ENCODE data around the gene CDC42BPB.

The CDC42BPB gene

DNA sequence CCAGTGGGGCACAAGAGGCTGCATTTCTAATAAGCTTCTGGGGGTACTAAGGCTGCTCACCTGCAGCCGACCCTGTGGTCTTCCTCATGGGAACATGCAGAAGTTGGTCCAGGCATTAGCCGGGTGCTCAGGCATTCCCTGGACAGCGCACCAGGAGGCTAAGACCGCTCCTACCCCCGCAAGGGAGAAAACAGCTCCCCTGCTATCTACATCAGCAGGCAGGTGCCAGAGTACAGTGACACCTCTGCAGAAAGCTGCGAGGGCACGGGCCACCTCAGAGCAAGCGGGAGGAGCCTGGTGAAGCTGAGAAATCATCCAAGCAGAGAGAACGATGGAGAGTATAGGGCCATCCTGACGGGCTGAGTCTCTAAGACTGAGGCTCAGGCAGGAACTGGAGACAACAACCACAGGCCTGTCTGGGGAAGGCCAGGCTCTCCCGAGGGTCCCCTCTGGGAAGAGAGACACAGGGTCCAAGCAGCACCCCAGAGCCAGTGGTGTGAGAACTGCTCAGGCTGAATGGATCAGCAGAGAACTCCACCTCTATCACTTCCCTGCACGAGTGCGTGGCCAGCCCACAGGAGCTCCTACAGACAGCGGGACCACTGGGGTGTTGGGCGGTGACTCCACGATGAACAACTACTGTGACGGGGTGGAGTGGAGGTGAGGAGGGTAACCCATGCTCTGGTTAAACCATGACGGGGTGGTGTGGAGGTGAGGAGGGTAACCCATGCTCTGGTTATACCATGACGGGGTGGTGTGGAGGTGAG lies 72.8 kb downstream of the CDC42BPB start:
- DNase-seq, result no peak

- no peak for DNase-seq
These were observed 73.9 kb downstream of the CDC42BPB start for GRCh38 chr14:102983496-102983895.

- DNase-seq, result no peak
These were observed 74.4 kb downstream of the CDC42BPB start for GRCh38 chr14:102982852-102983470.

DNA sequence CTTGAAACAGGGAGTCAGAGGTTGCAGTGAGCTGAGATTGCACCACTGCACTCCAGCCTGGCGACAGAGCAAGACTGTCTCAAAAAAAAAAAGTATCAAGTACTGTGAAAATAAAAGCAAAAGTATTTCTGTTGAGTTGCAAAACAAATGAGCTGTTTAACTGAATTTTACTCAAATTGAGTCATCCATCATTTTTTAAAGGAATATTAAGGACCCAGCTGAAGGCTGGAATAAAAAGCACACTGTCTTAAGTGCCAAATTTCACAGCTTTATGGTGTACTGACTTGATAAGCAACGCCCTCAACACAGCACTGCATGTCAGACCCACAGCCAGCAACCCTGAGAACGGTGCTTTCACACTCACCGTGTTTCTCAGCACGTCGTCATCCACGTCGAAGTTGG lies 76.9 kb downstream of the CDC42BPB start:
- no peak for DNase-seq

DNA sequence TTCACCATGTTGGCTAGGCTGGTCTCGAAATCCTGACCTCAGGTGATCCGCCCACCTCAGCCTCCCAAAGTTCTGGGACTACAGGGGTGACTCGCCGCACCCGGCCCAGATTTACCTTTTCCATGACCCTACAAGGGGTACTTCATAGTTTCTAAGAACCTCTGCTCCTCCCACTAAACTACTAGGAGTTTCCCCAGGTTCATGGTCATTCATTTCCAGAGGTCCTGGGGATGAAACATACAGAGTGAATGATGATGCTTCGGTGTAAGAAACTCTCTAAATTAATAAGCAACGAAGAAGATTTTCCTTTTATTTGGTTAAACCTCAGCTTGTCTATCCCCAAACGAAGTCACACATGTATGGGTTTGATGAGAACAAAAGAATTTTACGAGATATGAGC lies 77.9 kb downstream of the CDC42BPB start:
- no peak for DNase-seq

GRCh38 chr14:102977475-102977874 lies 79.9 kb downstream of the CDC42BPB start:
- no peak for DNase-seq

GRCh38 chr14:102975662-102976061 lies 81.7 kb downstream of the CDC42BPB start:
- DNase-seq, result no peak

GRCh38 chr14:102973706-102974285 lies 83.6 kb downstream of the CDC42BPB start:
- no peak for DNase-seq

DNA sequence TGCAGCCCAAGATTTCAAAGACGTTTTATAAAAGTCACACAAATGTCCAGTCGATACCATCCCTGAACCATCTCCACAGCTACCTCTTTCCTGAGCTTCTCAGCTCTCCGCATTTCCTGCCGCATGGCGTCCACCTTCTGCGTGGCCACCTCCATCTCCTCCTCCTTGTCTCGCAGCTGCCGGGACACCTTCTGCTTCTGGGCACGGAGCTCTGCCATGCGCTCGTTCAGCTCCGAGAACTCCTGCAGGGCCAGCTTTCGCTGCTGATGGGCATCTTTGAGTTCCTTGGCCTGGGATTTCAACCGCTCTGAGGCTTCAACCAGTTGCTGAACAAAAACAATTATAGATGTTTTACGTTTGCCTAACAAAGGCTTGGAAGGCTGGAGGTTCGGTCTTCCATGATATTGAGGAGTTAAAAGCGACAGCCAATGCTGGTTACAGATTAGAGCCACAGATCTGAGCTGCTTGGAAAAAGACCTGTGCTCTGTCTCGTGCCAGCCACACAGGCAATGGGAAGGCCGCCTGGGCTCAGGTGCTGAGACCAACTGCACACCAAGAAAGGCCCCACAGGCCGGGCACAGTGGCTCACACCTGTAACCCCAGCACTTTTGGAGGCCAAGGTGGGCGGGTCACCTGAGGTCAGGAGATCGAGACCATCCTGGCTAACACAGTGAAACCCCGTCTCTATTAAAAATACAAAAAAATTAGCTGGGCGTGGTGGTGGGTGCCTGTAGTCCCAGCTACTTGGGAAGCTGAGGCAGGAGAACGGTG lies 85.3 kb downstream of the CDC42BPB start:
- DNase-seq, result no peak

DNA sequence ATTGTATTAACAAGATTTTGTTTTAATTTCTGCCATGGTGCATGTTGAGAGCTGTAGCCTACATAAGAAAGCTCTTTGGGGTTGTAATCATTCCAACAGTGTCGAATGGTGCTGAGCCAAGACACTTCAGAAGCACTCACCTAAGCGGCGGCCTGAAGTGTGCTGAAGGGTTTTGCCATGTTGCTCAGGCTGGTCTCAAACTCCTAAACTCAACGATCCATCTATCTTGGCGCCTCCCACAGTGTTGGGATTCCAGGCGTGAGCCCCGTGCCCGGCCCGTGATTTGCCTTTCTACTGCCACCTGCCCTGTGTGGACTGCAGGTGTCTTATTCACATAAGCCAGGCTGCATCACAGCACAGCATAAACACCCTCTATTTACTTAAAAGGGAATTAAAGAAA lies 86.0 kb downstream of the CDC42BPB start:
- no peak for DNase-seq

GRCh38 chr14:102970496-102970895 lies 86.9 kb downstream of the CDC42BPB start:
- DNase-seq, result no peak

DNA sequence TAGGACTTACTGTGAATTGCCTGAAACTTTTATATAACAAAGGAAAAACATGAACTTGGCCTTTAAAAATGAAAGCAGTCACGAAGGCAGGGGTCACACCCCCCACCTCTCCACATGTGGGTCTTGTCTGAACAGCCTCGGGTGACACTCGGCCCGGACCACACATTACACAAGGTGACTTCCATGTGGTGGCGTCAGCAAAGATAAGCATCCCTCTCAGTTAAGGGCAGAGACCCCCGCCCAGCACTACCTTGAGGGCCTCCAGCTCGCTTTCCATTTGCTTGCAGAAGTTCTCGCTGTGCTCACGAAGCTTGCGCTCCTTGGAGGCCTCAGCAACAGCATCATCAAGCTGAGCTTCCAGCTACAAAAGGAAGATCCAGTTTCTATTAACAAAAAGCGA lies 87.4 kb downstream of the CDC42BPB start:
- no peak for DNase-seq

GRCh38 chr14:102969060-102969791 lies 88.1 kb downstream of the CDC42BPB start:
- no peak for DNase-seq

DNA sequence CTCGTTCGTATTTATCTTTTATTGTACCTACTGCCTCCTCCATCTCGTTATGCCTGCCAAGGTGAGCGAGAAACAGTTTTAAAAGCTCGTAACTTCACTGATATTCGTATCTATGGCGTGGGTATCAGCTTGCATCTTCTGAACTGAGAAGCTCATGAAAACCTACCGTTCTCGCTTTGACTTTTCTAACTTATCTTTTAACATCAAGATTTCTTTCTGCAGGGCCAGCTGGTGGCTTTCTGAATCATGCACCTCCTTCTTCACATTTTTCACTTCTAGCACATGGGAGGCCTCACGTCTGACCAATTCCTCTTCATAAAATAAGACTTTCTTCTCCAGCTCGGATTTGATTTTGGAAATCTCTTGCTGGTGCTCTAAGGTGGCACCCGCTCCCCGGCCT lies 89.0 kb downstream of the CDC42BPB start:
- DNase-seq, result no peak

DNA sequence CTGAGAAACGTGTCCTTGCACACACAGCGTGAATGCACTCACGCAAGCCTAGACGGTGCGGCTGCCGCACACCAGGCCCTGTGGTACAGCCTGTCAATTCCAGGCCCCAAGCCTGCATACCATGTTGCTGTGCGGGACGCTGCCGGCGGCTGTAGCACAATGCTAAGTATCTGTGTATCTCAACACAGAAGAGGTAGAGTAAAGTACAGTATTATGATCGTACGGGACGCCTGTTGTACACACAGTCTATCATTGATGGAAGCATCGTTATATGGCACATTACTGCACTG lies 89.9 kb downstream of the CDC42BPB start:
- DNase-seq, result no peak

DNA sequence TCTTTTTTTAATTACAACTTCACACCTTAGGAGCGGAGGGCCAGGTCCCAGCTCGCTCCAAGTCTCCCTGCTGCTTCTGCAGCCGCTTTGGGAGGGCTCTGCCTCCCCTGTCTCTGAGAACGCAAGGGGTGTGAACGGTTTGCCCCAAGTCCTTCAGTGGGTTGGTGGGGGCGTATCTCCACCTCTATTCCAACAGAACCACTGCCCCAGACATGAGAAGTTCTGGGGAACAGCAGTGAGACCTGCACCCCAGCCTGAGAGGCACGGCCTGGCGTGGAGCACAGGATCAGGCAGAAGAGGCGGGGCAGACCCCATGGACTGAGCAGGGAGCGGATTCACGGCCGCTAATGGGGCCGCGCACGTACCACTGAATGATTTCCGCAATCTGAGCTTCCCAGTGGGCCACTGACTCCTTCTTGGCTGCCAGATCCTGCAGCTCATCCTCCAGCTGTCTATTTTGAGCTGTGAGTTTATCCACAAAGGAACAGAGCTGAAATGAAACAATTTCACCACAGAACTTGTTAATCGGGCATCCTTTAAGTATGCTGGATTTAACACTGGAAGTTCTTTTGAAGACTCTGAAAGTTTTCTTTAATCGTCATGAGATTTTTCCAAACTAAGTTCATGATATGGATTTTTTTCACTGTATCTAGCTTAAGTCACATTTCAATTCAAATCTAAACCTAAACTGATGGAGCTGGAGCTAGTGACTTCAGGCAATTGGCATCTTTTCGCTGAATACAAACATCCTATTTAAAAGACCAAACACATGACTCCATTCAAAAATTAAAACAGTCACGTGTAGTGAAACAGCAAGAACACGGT lies 90.5 kb downstream of the CDC42BPB start:
- no peak for DNase-seq

DNA sequence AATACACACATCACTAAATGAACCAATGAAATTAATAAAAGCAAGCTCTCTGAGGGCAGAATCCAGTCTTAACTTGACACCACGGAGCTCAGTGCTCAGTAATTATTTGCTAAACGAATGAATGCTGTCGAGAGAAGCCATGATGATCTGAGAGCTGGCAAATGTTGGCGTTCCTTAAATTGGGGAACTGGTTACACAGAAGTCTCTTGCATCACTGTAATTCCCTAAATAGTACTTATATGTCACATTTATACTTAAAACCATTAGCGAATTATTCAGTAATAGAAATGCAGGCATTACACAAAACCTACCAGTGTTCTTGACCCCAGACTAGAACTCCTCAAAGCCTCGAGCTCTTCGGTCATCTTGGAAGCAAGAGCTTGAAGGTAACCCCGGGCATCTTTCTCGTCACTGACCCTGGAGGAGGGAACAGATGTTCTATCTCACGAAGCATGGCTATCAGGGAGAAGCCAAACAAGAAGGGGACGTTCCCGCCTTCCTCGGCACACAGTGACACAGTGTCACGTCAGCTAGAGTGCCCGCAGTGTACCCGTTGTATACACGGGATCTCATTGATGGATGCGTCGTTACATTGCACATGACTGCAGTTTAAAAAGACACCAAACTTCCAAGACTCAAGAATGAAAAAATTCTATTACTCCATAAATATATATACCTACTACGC lies 91.2 kb downstream of the CDC42BPB start:
- DNase-seq, result no peak

DNA sequence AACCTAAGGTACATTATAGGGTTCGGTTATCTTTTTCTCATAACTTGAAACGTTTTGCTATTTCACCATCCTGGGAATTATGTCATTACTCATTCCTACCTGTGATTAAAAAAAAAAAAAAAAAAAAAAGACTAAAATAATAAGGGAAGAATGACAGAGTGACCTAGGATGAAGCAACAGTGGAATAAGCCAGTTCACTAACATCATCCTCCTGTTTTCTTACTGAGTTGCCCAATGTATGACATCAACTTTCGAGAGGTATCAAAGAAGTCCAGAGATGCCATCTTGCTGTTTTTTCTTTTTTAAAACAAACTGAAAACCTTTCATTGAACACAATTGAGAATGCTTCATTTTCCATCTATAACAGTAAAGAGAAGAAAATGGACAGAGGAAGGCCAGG lies 92.1 kb downstream of the CDC42BPB start:
- DNase-seq, result no peak

DNA sequence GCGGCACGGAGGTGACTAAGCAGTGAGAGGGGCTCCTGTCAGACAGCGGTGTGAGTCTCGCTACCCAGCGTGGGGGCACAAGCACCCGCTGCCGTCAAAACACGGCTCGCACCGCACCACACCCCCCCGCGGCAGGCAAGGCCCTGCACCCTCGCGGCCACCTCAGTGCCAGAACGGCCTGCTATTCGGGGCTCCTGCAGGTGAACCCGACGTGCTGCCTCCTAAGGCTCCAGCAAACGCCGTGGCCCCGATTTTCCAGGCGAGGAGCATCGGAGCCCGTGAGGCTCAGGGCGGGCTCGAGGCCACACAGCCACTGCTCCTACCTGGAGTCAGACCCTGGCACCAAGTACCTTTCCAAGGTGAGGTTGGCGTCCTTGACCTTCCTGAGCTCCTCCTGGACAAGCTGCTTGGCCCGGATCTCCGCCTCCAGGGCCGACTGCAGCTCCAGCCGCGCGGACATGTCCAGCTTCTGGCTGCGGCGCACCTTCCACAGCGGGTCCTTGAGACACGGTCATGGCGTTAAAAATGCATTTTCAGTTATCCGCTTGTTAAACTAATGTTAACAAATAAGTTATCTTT lies 93.1 kb downstream of the CDC42BPB start:
- no peak for DNase-seq

- no peak for DNase-seq
These were observed 95.2 kb downstream of the CDC42BPB start for GRCh38 chr14:102962111-102962627.

- DNase-seq, result no peak
These were observed 98.9 kb downstream of the CDC42BPB start for GRCh38 chr14:102958461-102958860.

All from 8988T (cell line).